Stomach (tissue), 4 donors: ENCODE results near the gene CCDC116.

ENCODE experiments used
- EP300 ChIP-seq: sonication (generic); formaldehyde crosslinking; IDR thresholded peaks from one replicate; pipeline ENCODE4 v1.6.1; 2017; ENCODE audit warnings: antibody characterized with exemption
- POLR2AphosphoS5 ChIP-seq, 3 donors: sonication (generic); formaldehyde crosslinking; IDR thresholded peaks; one replicate each; pipeline ENCODE4 v1.6.1; 2016; ENCODE audit warnings: antibody characterized with exemption in 3 of 3

DNA sequence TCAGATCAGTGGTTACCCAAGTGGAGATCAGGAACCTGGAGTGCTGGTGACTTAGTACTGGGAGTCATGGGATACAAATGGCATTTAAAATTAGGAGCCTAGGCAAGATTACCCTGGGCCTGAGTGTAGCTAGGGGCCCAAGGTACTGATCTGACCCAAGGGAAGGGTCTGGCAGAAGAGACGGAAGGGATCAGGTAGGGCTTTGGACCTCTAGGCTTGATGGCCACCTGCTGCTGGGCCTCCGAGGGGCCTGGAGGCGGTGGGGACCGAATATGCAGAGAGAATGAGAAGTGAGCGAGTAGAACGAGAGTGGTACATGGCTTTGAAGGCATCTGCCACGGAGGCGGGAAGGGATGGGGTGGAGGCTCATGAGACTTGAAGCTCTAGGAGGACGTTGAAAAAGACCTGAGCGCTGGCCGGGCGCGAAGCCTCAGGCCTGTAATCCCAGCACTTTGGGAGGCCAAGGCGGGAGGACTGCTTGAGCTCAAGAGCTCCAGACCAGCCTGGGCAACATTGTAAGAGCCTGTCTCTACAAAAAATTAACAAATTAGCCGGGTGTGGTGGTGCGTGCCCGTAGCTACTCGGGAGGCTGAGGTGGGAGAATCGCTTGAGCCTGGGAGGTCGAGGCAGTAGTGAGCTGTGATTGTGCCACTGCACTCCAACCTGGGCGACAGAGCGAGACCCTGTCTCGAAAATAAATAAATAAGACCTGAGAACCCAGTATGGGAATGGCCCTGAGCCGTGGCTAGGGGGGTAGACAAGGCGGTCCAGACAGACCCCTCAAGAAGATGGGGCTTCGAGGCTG, 32.7 kb downstream of the CCDC116 start:
- TF ChIP-seq POLR2AphosphoS5 (IDR thresholded peaks at IDR 0.05) (no peak), EP300 (no peak)
